ENCODE results near the gene ETV6. TPM values are rescaled to one million over a fixed set of nuclear protein-coding genes. Genes with fewer than 3 reads are reported as not detected.

ETV6 gene
- total and polyA plus RNA-seq, 2 of the 8 experiments (the other 6 are each of a cell fraction or from before 2014, with no cell fraction given): 5.5 to 23.9 TPM

DNA sequence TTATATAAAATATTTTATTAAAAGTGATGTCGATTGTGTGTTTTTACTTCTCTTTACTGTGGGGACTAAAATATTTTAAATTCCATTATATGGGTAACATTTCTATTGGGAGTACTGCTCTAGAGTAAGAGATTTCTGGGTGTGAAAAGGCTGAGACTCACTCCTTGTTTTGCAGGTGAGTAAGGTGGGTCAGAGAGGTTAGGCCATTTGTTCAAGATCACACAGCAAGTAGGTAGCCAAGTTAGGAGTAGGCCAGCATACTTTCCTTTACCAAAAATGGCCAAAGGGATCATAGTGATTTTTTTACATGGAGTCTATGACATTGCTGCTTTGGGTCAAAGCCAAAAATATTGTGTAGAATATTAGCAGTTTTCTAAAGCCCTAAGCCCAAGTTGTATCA, 138.0 kb downstream of the ETV6 start:
- Histone ChIP-seq H3K4me1 (replicated peaks in 1 of 4; ENCODE audit: control insufficient read depth in 3 of 4, insufficient read depth in 4 of 4, low read length in 3 of 4) (peaks cover 0 to 3% (median 1%) of the 10 kb centered on the region in 4 experiments; a peak in 4 of 7 replicates), H2AK5ac (ENCODE audit: low read depth, low read length) (no peak overlapping the region), H3K36me3 (ENCODE audit: control insufficient read depth in 2 of 4, insufficient read depth in 4 of 4, low read length in 3 of 4) (no peaks in the 10 kb centered on the region), H2BK5ac (ENCODE audit: low read depth, low read length) (no peak overlapping the region), H2BK20ac (ENCODE audit: low read length) (no peak overlapping the region), H3K4me2 (ENCODE audit: insufficient read depth in 1 of 2, low read depth in 2 of 2, low read length in 2 of 2) (no peak overlapping the region), H3K9ac (replicated peaks in 1 of 4; ENCODE audit: extremely low read depth in 1 of 4, low read depth in 3 of 4, low read length in 3 of 4) (no peak overlapping the region), H3K4me3 (ENCODE audit: extremely low read depth in 1 of 4, insufficient read depth in 2 of 4, low read depth in 3 of 4, low read length in 4 of 4) (no peak overlapping the region), H3K14ac (ENCODE audit: insufficient read length) (no peak overlapping the region), H3K79me2 (ENCODE audit: control insufficient read depth in 1 of 2, insufficient read depth in 2 of 2, low read length in 2 of 2) (0 out of 4 replicates have a peak, but pooled peaks cover 0 to 3% of the 10 kb centered on the region in 2 experiments), H3K27ac (ENCODE audit: low read depth, low read length) (no peak overlapping the region), H2BK120ac (replicated peaks; ENCODE audit: low read depth, low read length) (no peak overlapping the region), H3K56ac (replicated peaks; ENCODE audit: insufficient read length, low read depth, low read length) (no peak overlapping the region), H3K23ac (ENCODE audit: insufficient read length) (no peak overlapping the region), H3K79me1 (ENCODE audit: low read depth, low read length) (no peaks in the 10 kb centered on the region; the same call in 1 of the 2 replicates), H4K20me1 (replicated peaks in 1 of 2; ENCODE audit: control insufficient read depth in 1 of 2, insufficient read depth in 2 of 2, low read length in 2 of 2) (no peaks in the 10 kb centered on the region), H3K27me3 (replicated peaks in 1 of 4; ENCODE audit: control insufficient read depth in 3 of 4, extremely low read depth in 1 of 4, insufficient read depth in 3 of 4, low read length in 3 of 4) (no peaks in the 10 kb centered on the region), H3K9me3 (ENCODE audit: insufficient read depth in 2 of 2, low read depth in 1 of 2, low read length in 1 of 2) (no peaks in the 10 kb centered on the region), H2AFZ (ENCODE audit: low read length) (no peak overlapping the region), H3K18ac (ENCODE audit: extremely low read depth, low read length) (no peak overlapping the region), H2BK15ac (ENCODE audit: low read length) (no peak overlapping the region), H2BK12ac (ENCODE audit: low read depth, low read length) (no peak overlapping the region), H3K23me2 (ENCODE audit: low read depth, low read length) (no peaks in the 10 kb centered on the region; the same call in 1 of the 2 replicates), H4K91ac (replicated peaks; ENCODE audit: insufficient read length, low read length) (no peak overlapping the region), H4K5ac (ENCODE audit: insufficient read length, low read depth, low read length) (no peak overlapping the region), H3K4ac (replicated peaks; ENCODE audit: insufficient read length, low read depth, low read length) (no peak overlapping the region), H4K8ac (ENCODE audit: extremely low read depth, insufficient read depth, low read length) (no peak overlapping the region)
- 95% methylated on average over 1 of the region's 1 CpG; no CpG with 5 or more reads in 1 of the 2 experiments for WGBS, 2 experiments (ENCODE audit: extremely low coverage in 1 of 2, insufficient coverage in 1 of 2, insufficient read length in 1 of 2, insufficient replicate concordance in 2 of 2, low coverage in 1 of 2, low lambda C conversion rate in 2 of 2, missing lambda C conversion rate in 1 of 2)
- POLR2A ChIA-PET (ENCODE audit: partially characterized antibody): no interaction called here
- FAIRE-seq (no peak), DNase-seq (ENCODE audit: low read depth in 1 of 2, low spot score in 2 of 2) (no peak)
- CTCF ChIA-PET (ENCODE audit: partially characterized antibody): interaction anchor here (0.9 kb wide), 1 partner anchor 17 kb away, joined by 3 read pairs; no protein-coding TSS in a partner anchor
- TF ChIP-seq KDM1A (IDR thresholded peaks at IDR 0.05; ENCODE audit: borderline replicate concordance, low read length) (peak; percentile 75), CEBPB (IDR thresholded peaks at IDR 0.05; ENCODE audit: low read depth, low read length) (no peak)

Data from H1 (cell line).